Stimulated activated CD4-positive, alpha-beta T cell treated with anti-CD3 and anti-CD28 coated beads, Interleukin-4, amount 100 ng/mL, for 48 hours (primary cell): ENCODE measurements around the gene HBEGF.
"Not testable (repeated sequence)": the region's sequence is repeated elsewhere in the genome, so short reads cannot be mapped to it uniquely, and the experiment has no call there.

ENCODE experiments used
- DNase-seq, 2 donors: peaks; one replicate each; pipeline ENCODE4 v3.0.0-alpha.2; 2020; ENCODE audit warnings: low read depth in 2 of 2

Gene HBEGF

GRCh38 chr5:140360681-140361479, 14.5 kb upstream of the HBEGF start:
- DNase-seq, result no peak

GRCh38 chr5:140360101-140360500, 13.7 kb upstream of the HBEGF start, which contains the start of gene SLC4A9:
Gene SLC4A9, plus strand, starts transcription at chr5:140360194. Its CDS starts 43 bp downstream, at chr5:140360237.
- no peak for DNase-seq

- DNase-seq, result no peak
Measured at GRCh38 chr5:140358738-140359310, 12.4 kb upstream of the HBEGF start.

- peak; percentile 67 for DNase-seq
Measured at GRCh38 chr5:140357726-140358093, 11.3 kb upstream of the HBEGF start.

GRCh38 chr5:140356853-140357725, 10.7 kb upstream of the HBEGF start:
- no peak for DNase-seq

- no peak for DNase-seq
Measured at GRCh38 chr5:140355546-140355945, 9.1 kb upstream of the HBEGF start.

- DNase-seq, result peak in 1 of 2 donors; percentile 42
Measured at GRCh38 chr5:140351609-140352334, 5.4 kb upstream of the HBEGF start.

- DNase-seq, result no peak
Measured at GRCh38 chr5:140349244-140349643, 2.8 kb upstream of the HBEGF start.

GRCh38 chr5:140348104-140348503, 1.7 kb upstream of the HBEGF start:
- DNase-seq, result no peak

GRCh38 chr5:140347360-140347759, 957 bp upstream of the HBEGF start:
- no peak for DNase-seq

GRCh38 chr5:140345919-140346347, 470 bp downstream of the HBEGF start:
- no peak for DNase-seq

GRCh38 chr5:140344683-140345423, 1.6 kb downstream of the HBEGF start:
- no peak for DNase-seq

- DNase-seq, result not testable (repeated sequence)
Measured at GRCh38 chr5:140343849-140344248, 2.6 kb downstream of the HBEGF start.

GRCh38 chr5:140342896-140343295, 3.5 kb downstream of the HBEGF start:
- DNase-seq, result no peak

GRCh38 chr5:140342287-140342686, 4.1 kb downstream of the HBEGF start:
- no peak for DNase-seq

- no peak for DNase-seq
Measured at GRCh38 chr5:140341591-140341990, 4.8 kb downstream of the HBEGF start.

- no peak for DNase-seq
Measured at GRCh38 chr5:140340605-140341121, 5.7 kb downstream of the HBEGF start.

- no peak for DNase-seq
Measured at GRCh38 chr5:140339636-140340035, 6.8 kb downstream of the HBEGF start.

- DNase-seq, result no peak
Measured at GRCh38 chr5:140338908-140339307, 7.5 kb downstream of the HBEGF start.

GRCh38 chr5:140338336-140338735, 8.1 kb downstream of the HBEGF start:
- DNase-seq, result no peak

GRCh38 chr5:140337880-140338279, 8.5 kb downstream of the HBEGF start:
- no peak for DNase-seq
